HG03039 (cell line): ENCODE measurements around the gene CPNE9.
"Not testable (repeated sequence)": the region's sequence is repeated elsewhere in the genome, so short reads cannot be mapped to it uniquely, and the experiment has no call there.

ENCODE experiments used
- ATAC-seq: cut with Tn5 transposase; IDR thresholded peaks from one replicate; pipeline ENCODE4 v1.9.1; 2021; ENCODE audit warnings: mild to moderate bottlenecking, moderate library complexity; ENCODE audit not compliant: unreplicated experiment

The CPNE9 gene

GRCh38 chr3:9770276-9770812 lies 66.7 kb downstream of the CPNE9 start:
- ATAC-seq: no peak

GRCh38 chr3:9771007-9771406 lies 67.4 kb downstream of the CPNE9 start:
- not testable (repeated sequence) for ATAC-seq

- no peak for ATAC-seq
Measured at GRCh38 chr3:9776896-9777693, 73.5 kb downstream of the CPNE9 start.

- ATAC-seq: no peak
Measured at GRCh38 chr3:9777694-9778021, 74.0 kb downstream of the CPNE9 start.

GRCh38 chr3:9778143-9779074 lies 74.8 kb downstream of the CPNE9 start:
- ATAC-seq: no peak

GRCh38 chr3:9779075-9779593 lies 75.5 kb downstream of the CPNE9 start:
- no peak for ATAC-seq
